K562 (cell line): ENCODE measurements around the gene DDR2. TPM values are rescaled to one million over a fixed set of nuclear protein-coding genes. Genes with fewer than 3 reads are reported as not detected.
"Not testable (repeated sequence)": the region's sequence is repeated elsewhere in the genome, so short reads cannot be mapped to it uniquely, and the experiment has no call there.

Experiments used
- ATAC-seq: fragments of 200-7000 bp; cut with Tn5 transposase; 3 replicates; pipeline ENCODE4 v1.9.1; 2020; ENCODE audit warnings: moderate library complexity
- BruUV-seq: library from RNA; stranded (reverse); fragments of 400-500 nt; replicated peaks from 2 replicates; lab custom pipeline; 2021; lab: Mats Ljungman, UMichigan
- CTCF ChIA-PET: fragments of 300-600 bp; formaldehyde crosslinking; extraction: SDS; loops from one replicate; lab custom pipeline; 2021; ENCODE audit warnings: low intra/inter-chr PET ratio; lab: Yijun Ruan, JAX
- POLR2A ChIA-PET: fragments of 300-600, 350-650 bp; sonication (Branson Sonifier 250); formaldehyde crosslinking; extraction: SDS; loops from one replicate; lab custom pipeline; 2021; ENCODE audit warnings: antibody characterized with exemption, inconsistent platforms; lab: Yijun Ruan, JAX
- DNase-seq, 4 experiments: peaks; one replicate each; pipeline versions ENCODE4 v3.0.0 to v3.0.0-alpha.2; 2011 to 2018; ENCODE audit warnings: low spot score in 3 of 4, mixed read lengths in 3 of 4; ENCODE audit errors: extremely low read depth in 1 of 4
- FAIRE-seq: peaks from 2 replicates; lab custom pipeline; 2011; peaks lifted over from hg19 to GRCh38; lab: Jason Lieb, UNC
- H2AFZ ChIP-seq: 2 replicates; pipeline ENCODE4 v1.6.0; 2011; ENCODE audit warnings: low read depth, low read length, control low read depth, inconsistent platforms
- H3K27ac ChIP-seq: fragments of 200-600 bp; 3 replicates; pipeline ENCODE4 v1.8.0; 2011; ENCODE audit warnings: low read depth, mild to moderate bottlenecking, control low read depth, inconsistent platforms, low read length, moderate library complexity, mixed read lengths; ENCODE audit errors: extremely low read depth
- H3K27me3 ChIP-seq, 2 experiments: fragments of 300-600 bp in 1 of 2; 2 replicates in 1 of 2; 3 replicates in 1 of 2; pipeline versions ENCODE4 v1.6.0 to v1.8.0; 2011; ENCODE audit warnings: inconsistent platforms in 2 of 2, low read length in 2 of 2, mild to moderate bottlenecking in 1 of 2, mixed read lengths in 1 of 2, moderate library complexity in 1 of 2; ENCODE audit not compliant: control insufficient read depth in 2 of 2, insufficient read depth in 2 of 2
- H3K36me3 ChIP-seq: fragments of 300-600 bp; 3 replicates; pipeline ENCODE4 v1.8.0; 2011; ENCODE audit warnings: mild to moderate bottlenecking, low read length, inconsistent platforms; ENCODE audit not compliant: control insufficient read depth, insufficient read depth
- H3K4me1 ChIP-seq, 2 experiments: fragments of 200-600 bp in 1 of 2; replicated peaks in 1 of 2; 2 replicates in 1 of 2; 3 replicates in 1 of 2; pipeline versions ENCODE4 v1.5.1 to v1.8.0; 2011; ENCODE audit warnings: inconsistent platforms in 2 of 2, low read length in 2 of 2, mild to moderate bottlenecking in 1 of 2, mixed read lengths in 1 of 2, moderate library complexity in 1 of 2; ENCODE audit not compliant: control insufficient read depth in 2 of 2, insufficient read depth in 2 of 2
- H3K4me2 ChIP-seq: 2 replicates; pipeline ENCODE4 v1.6.1; 2011; ENCODE audit warnings: low read length, control low read depth, inconsistent platforms, mixed read lengths; ENCODE audit not compliant: insufficient read depth
- H3K4me3 ChIP-seq: fragments of 200-600 bp; sonication (generic), shearing (Covaris generic); 2 replicates; pipeline ENCODE4 v1.5.1; 2016; ENCODE audit warnings: control low read depth, inconsistent platforms
- H3K79me2 ChIP-seq: fragments of 200-600 bp; 3 replicates; pipeline ENCODE4 v1.8.0; 2011; ENCODE audit warnings: low read length, inconsistent platforms; ENCODE audit not compliant: control insufficient read depth, insufficient read depth
- H3K9ac ChIP-seq, 2 experiments: 2 replicates each; pipeline versions ENCODE4 v1.6.0 to v1.6.1; 2011; ENCODE audit warnings: low read depth in 2 of 2, low read length in 2 of 2, control low read depth in 1 of 2, inconsistent platforms in 1 of 2, mild to moderate bottlenecking in 1 of 2, mixed read lengths in 1 of 2; ENCODE audit not compliant: insufficient read depth in 1 of 2
- H3K9me1 ChIP-seq: one replicate; pipeline ENCODE4 v1.6.0; 2011; ENCODE audit warnings: inconsistent platforms, mild to moderate bottlenecking, low read length, moderate library complexity; ENCODE audit not compliant: control insufficient read depth, insufficient read depth
- H3K9me3 ChIP-seq: replicated peaks from 2 replicates; pipeline ENCODE4 v1.5.1; 2011; ENCODE audit warnings: low read depth, low read length, inconsistent platforms; ENCODE audit not compliant: control insufficient read depth, insufficient read depth
- H4K20me1 ChIP-seq: replicated peaks from 2 replicates; pipeline ENCODE4 v1.6.1; 2011; ENCODE audit warnings: low read length, inconsistent platforms, mixed read lengths; ENCODE audit not compliant: control insufficient read depth, insufficient read depth
- WGBS: fragments of 100-300 bp; shearing (Covaris generic); methylation state at CpG from one replicate; pipeline ENCODE4 v1.1.6; 2016; ENCODE audit warnings: low coverage, mixed read lengths; ENCODE audit not compliant: insufficient coverage; ENCODE audit errors: missing lambda C conversion rate; 5-methylcytosine and 5-hydroxymethylcytosine counted together
- in situ Hi-C: fragments of 300-500 bp; cut with MboI; formaldehyde crosslinking; loops from 4 replicates; pipeline ENCODE4 v1.15.0; 2018; ENCODE audit warnings: inconsistent platforms, mixed read lengths
- intact Hi-C: fragments of 100-400 bp; cut with micrococcal nuclease; formaldehyde crosslinking; loops from 2 replicates; pipeline ENCODE4 v1.14.2; 2022
- polyA plus RNA-seq, 8 experiments: library from polyadenylated mRNA; depleted of rRNA in 4 of 8; stranded (reverse) in 5 of 8; unstranded in 3 of 8; fragments of >200 nt; fragmentation: Nextera tagmentation in 2 of 8; fragmentation: Illumina TruSeq in 1 of 8; extraction: Ambion mirVana in 2 of 8; extraction: Trizol in 1 of 8; gene quantifications; 2 replicates each; pipeline versions ENCODE4 v1.2.1 to v1.2.3, GENCODE V29; 2011 to 2014; ENCODE audit warnings: inconsistent platforms in 1 of 8, missing spikeins in 1 of 8
- total RNA-seq, 7 experiments: library from RNA; depleted of rRNA in 6 of 7; stranded (reverse); fragments of >200 nt in 6 of 7; fragmentation: Illumina TruSeq in 2 of 7; extraction: Trizol in 2 of 7; gene quantifications; 2 replicates each; pipeline versions ENCODE4 v1.2.1 to v1.2.3, GENCODE V29; 2011 to 2021; ENCODE audit warnings: low replicate concordance in 1 of 7
- TF ChIP-seq, protein P1 (sequence below), 2 experiments: fragments of 450-650 bp in 1 of 2; sonication (generic) in 1 of 2; formaldehyde crosslinking; conservative IDR thresholded peaks; 2 replicates each; pipeline versions ENCODE4 v1.4.0 to v1.8.1; 2020 to 2022; ENCODE audit warnings: mild to moderate bottlenecking in 1 of 2, missing genetic modification reagents in 1 of 2

Gene DDR2
- total and polyA plus RNA-seq, 9 of the 15 experiments (the other 6 are each of a cell fraction or from before 2014, with no cell fraction given), result 0.36 to 2.0 (median 1.1) TPM

DNA sequence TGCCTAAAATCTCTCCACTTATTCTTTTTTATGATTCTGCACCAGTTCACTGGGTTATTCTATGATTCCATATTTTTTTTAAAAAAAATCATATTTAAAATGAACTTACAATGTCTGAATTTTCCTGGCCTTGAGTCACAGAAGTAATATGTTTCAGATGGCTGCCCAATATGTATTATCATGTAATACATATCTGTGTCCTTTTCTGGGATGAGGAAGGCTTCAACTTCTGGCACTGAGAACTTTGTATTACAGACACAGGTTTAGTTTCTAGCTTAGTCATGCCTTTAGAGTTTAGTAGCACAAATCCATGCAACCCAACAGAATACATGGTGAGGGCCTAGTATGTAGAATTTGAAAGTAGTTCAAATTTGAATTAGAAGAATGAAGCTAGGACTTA is 150.4 kb downstream of the DDR2 start:
- FAIRE-seq, result no peak
- Histone ChIP-seq H3K4me2 (no peak overlapping the region), H3K79me2 (no peaks in the 10 kb centered on the region), H3K4me1 (no peaks in the 10 kb centered on the region), H3K27me3 (no peaks in the 10 kb centered on the region), H2AFZ (no peak overlapping the region), H3K9me1 (no peaks in the 10 kb centered on the region), H3K27ac (no peak overlapping the region), H3K36me3 (no peaks in the 10 kb centered on the region), H3K4me3 (no peak overlapping the region), H4K20me1 (no peaks in the 10 kb centered on the region), H3K9me3 (no peaks in the 10 kb centered on the region), H3K9ac (no peak overlapping the region)
- intact Hi-C loops, result no loop called here
- TF ChIP-seq, protein P1, sequence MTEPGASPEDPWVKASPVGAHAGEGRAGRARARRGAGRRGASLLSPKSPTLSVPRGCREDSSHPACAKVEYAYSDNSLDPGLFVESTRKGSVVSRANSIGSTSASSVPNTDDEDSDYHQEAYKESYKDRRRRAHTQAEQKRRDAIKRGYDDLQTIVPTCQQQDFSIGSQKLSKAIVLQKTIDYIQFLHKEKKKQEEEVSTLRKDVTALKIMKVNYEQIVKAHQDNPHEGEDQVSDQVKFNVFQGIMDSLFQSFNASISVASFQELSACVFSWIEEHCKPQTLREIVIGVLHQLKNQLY (CRISPR knock-in tag; conservative IDR thresholded peaks at IDR 0.05), result no peak
- ChIA-PET CTCF (no interaction called here), POLR2A (no interaction called here)
- in situ Hi-C loops, result no loop called here
- no peak for DNase-seq
- ATAC-seq, result no peak
- no TSS peak for BruUV-seq

DNA sequence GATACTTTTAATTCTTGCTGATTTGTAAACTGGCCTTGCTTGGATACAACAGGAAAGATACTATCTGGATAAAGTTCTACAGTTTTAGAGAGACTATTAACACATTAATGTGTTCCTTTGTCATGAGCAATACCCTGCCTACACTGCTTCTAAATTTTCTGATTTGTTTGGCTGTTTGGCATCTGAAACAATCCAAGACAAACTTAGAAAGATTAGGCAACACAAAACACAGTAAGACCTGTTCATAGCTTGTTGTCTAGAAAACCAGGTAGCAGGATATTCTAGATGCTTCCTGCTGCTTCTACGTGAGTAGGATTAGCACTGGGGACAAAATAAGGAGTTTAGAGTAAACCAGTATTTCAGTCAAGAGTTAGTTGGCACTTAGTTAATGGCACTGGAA is 152.7 kb downstream of the DDR2 start:
- H3K9me1 ChIP-seq, in situ Hi-C loops, ATAC-seq, H3K4me2 ChIP-seq, H2AFZ ChIP-seq, BruUV-seq, H3K9me3 ChIP-seq, POLR2A ChIA-PET, intact Hi-C loops, DNase-seq, H3K4me3 ChIP-seq, H3K27ac ChIP-seq, H3K9ac ChIP-seq, H3K79me2 ChIP-seq, H4K20me1 ChIP-seq, H3K4me1 ChIP-seq, FAIRE-seq, CTCF ChIA-PET, H3K27me3 ChIP-seq, H3K36me3 ChIP-seq: not testable (repeated sequence)
- no CpG with 5 or more reads among the region's 1 CpG for WGBS
